ENCODE data around the gene CEP152.

CEP152 gene

DNA sequence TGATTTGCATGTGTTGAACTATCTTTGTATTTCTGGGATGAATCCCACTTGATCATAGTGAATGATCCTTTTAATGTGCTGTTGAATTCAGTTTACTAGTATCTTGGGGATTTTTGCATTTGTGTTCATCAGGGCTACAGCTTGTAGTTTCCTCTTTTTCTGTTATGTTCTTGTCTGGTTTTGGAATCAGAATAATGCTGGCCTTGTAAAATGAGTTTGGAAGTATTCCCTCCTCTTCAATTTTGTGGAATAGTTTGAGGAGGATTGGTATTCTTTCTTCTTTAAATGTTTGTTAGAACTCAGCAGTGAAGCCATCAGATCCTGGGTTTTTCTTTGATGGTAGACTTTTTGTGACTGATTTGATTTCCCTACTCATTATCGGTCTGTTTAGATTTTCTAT is 102.2 kb downstream of the CEP152 start:
- DNase-seq (ENCODE audit: low spot score): no peak
- no peak for TF ChIP-seq CTCF (IDR thresholded peaks at IDR 0.05; ENCODE audit: extremely low read depth, missing control alignments)

GRCh38 chr15:48705381-48705780 is 105.5 kb downstream of the CEP152 start:
- no peak for TF ChIP-seq CTCF (IDR thresholded peaks at IDR 0.05; ENCODE audit: extremely low read depth, missing control alignments)
- DNase-seq (ENCODE audit: low spot score): no peak

GRCh38 chr15:48703544-48703943 is 107.3 kb downstream of the CEP152 start:
- no peak for DNase-seq (ENCODE audit: low spot score)
- TF ChIP-seq CTCF (IDR thresholded peaks at IDR 0.05; ENCODE audit: extremely low read depth, missing control alignments): no peak

DNA sequence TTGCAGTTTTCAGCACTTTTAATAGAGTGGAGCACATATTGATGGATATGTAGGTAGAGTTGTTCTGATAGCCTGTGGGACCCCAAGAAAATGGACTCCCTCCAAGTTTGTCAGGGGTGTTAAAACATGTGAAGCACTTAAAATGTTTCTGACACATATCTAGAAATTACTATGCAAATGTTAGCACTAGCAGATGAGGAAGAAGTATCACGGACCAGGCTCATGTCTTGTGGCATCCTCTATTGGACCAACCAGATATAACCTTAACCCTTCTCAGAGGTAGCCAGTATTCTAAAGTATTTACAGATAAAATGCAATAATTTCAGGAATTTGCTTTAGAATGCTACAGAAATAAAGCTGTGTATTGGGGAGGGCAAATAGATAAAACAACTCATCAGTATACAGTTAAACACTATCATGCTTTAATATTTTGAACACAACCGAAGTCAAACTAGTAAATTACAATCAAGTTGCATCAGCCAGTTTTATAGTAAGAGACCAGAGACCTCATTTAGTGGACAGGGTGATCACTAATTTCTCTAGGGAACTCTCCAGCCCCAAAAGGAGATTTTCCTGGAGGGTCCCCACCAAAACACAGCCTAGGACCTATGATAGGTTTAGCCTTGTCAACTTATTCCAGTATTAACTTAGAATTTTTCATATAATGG is 108.2 kb downstream of the CEP152 start:
- no peak for DNase-seq (ENCODE audit: low spot score)
- no peak for TF ChIP-seq CTCF (IDR thresholded peaks at IDR 0.05; ENCODE audit: extremely low read depth, missing control alignments)

DNA sequence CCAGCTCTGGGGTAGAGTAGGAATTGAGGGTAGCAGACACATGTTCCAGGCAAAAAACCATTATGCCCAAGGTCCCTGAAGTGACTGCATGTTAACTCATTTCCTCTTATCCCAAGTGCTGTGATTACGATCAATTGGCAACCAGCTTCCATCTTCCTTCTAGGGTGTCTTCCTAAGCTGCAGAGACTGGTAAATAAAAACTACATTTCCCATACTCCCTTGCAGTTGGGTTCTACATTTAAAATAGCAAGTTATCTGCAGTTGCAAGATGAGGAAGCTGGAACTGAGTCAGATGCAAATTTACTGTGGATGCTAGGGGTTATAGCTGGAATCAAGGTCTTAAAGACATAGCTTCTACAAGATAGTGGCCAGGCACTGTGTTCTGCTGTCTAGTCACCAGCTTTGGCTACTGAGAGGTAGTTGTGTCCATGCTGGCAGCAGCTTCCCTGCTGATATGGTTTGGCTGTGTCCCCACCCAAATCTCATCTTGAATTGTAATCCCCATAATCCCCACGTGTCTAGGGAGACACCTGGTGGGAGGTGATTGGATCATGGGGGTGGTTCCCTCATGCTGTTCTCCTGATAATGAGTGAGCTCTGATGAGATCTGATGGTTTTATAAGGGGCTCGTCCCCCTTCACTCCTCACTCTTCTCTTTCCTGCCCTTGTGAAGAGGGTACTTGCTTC is 114.1 kb downstream of the CEP152 start:
- TF ChIP-seq CTCF (IDR thresholded peaks at IDR 0.05; ENCODE audit: extremely low read depth, missing control alignments): no peak
- DNase-seq (ENCODE audit: low spot score): no peak

- no peak for DNase-seq (ENCODE audit: low spot score)
- no peak for TF ChIP-seq CTCF (IDR thresholded peaks at IDR 0.05; ENCODE audit: extremely low read depth, missing control alignments)
Observed at GRCh38 chr15:48695827-48696573, 114.9 kb downstream of the CEP152 start.
